ENCODE data around the gene PIGR.
"Not testable (repeated sequence)": the region's sequence is repeated elsewhere in the genome, so short reads cannot be mapped to it uniquely, and the experiment has no call there.

The PIGR gene

GRCh38 chr1:206931709-206932108, 14.6 kb downstream of the PIGR start:
- DNase-seq, result no peak

DNA sequence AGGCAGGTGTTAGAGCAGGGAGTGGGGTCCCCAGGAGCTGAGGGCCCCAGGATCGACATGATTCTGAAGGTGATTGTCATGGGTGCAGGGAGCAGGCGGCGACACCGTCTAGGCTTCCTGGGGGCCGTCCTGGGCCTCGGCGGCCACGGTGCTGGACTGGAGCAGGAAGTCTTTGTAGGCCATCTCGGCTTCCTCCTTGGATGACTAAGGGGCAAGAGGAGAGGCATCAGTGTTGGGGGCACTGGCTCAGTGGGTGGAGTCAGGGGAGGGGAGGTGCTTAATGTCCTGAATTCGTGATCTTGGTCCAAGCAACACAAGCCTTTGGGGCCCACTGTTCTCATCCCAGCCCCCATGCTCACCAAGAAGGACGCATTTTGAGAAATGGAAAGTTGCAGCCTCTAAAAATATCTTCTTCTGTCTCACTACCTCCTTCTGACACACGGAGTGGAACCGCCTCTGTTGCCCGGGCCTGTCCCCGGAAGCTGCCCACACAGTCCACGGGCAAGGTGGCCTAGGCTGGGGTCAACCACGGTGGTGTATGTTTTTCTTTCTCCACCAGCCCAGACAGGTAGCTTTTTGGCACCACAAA, 16.0 kb downstream of the PIGR start:
- DNase-seq, result no peak

- DNase-seq, result no peak
Measured at GRCh38 chr1:206929524-206929923, 16.7 kb downstream of the PIGR start.

DNA sequence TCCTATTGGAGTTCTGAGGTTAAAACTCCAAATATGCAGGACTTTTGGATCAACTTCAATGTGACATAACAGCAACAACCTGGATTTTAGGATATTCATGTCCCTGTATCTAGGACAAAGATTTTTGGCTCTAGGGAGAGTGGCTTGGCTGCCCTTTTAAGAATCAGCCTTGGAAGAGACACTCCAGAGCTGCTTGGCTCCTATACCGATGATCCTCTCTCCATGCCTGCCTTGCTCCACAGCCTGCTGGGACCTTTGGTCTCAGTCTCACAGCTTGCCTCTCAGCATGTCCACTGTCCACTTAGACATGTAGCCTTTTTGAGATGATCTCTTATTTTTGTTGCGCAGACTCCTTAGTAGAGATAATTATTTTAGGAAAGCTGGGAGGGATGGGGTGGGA, 20.0 kb downstream of the PIGR start:
- no peak for DNase-seq

- DNase-seq, result no peak
Measured at GRCh38 chr1:206925106-206925736, 21.0 kb downstream of the PIGR start.

- no peak for DNase-seq
Measured at GRCh38 chr1:206924592-206925105, 21.6 kb downstream of the PIGR start.

DNA sequence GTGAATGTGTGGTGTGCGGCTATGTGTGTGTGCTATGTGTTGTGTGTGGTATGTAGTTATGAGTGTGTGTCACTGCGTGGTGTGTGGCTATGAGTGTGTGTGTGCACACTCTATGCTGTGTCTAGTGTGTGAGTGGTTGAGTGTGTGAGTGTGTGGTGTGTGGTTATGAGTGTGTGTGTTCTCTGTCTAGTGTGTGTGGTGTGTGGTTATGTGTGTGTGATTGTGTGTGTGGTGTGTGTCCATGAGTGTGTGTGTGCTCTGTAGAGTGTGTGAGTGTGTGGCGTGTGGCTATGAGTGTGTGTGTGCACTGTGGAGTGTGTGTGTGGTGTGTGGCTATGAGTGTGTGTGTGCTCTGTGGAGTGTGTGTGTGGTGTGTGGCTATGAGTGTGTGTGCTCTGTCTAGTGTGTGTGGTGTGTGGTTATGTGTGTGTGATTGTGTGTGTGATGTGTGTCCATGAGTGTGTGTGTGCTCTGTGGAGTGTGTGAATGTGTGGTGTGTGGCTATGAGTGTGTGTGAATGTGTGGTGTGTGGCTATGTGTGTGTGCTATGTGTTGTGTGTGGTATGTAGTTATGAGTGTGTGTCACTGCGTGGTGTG, 22.2 kb downstream of the PIGR start:
- DNase-seq, result not testable (repeated sequence)

- no peak for DNase-seq
Measured at GRCh38 chr1:206923009-206923960, 23.0 kb downstream of the PIGR start.

DNA sequence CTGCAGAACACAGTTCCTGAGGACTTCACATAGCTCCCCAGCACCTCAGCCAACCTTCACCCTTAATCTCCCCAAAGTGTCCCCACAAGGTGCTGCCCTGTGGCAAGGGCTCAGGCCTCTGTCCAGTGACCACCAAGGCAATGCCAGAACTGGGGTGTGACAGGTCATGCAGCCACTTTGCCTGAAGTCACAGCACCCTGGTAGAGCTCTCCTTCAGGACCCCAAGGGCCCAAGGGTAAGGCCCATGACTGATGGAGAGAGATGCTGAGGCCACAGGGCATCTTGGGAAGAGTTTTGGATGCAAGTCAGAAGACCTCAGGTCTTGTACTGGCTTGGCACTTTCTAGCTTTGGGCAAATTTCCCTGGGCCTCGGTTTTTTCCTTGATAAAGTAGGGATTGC, 23.7 kb downstream of the PIGR start:
- DNase-seq, result no peak

- DNase-seq, result no peak
Measured at GRCh38 chr1:206921772-206922265, 24.4 kb downstream of the PIGR start, which contains the start of gene FCMR. TSS of gene FCMR (minus strand) at chr1:206921941. CDS start at chr1:206921854, 87 bp downstream.

GRCh38 chr1:206918076-206918475, 28.2 kb downstream of the PIGR start:
- no peak for DNase-seq

DNA sequence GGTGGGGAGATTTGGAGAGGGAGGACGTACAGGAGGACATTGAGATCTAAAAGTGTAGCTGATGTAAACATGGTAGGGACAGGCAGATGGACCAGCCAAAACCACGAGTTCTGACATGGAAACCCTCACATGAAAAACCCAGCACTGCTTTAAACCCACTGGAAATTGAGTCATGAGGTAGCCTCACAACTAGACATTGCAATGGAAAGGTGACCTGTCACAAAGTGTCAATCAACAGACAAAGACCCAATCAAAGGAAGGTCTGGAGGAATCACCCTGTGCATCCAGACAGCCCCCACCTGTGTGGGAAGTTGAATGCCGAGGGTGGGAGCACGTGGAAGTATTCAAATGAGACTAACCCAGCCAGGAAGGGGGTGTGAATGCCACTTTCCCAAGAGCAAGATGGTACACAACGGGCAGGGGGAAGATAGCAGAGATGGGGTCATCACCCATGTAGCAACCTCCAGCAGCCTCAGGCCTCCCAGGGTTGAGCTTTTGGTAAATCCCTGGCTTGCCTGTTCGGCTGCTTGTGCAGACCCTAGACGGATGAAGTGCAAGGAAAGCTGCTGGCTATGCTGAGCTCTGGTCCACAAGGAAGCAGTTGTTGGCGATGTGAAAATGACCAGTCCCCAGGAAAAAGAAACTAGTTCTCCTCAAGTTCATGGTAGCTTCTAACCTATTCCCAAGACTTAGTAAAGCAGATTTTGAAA, 30.1 kb downstream of the PIGR start:
- no peak for DNase-seq

DNA sequence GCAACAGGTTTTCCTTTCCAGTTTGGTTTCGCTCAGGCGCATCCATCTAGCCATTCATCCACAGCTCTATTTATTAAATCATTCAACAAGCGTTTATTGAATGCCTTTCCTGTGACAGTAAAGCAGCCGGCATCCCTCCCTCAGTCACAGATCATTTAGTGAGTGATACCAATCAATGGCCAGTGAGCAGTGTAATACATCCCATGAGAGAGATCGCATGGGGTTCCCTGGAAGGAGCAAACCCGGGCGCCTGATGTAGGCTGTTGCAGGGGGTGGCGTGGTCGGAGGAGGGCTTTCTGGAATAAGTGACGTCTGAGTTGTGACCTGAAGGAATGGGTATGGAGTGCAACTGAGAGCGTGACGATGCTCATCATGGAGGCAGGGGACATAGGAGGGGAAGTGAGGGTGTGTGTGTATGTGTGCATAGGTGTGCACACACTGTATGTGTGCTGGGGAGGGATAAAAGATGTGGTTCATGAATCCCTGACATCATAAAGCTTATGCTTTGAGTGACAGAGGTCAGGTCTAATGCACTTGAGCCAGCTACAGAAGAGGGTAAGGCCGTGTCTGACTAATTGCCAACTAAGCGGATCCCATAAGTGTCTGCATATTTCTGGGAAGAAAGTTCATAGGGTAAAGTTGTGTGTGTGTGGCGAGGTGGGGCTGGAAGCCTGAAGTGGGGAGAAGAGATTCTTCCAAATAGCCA, 31.1 kb downstream of the PIGR start:
- DNase-seq, result no peak

- DNase-seq, result no peak
Measured at GRCh38 chr1:206913766-206914537, 32.3 kb downstream of the PIGR start.

- DNase-seq, result peak; percentile 23
Measured at GRCh38 chr1:206912445-206913095, 33.7 kb downstream of the PIGR start.

GRCh38 chr1:206911064-206911663, 35.1 kb downstream of the PIGR start:
- DNase-seq, result no peak

DNA sequence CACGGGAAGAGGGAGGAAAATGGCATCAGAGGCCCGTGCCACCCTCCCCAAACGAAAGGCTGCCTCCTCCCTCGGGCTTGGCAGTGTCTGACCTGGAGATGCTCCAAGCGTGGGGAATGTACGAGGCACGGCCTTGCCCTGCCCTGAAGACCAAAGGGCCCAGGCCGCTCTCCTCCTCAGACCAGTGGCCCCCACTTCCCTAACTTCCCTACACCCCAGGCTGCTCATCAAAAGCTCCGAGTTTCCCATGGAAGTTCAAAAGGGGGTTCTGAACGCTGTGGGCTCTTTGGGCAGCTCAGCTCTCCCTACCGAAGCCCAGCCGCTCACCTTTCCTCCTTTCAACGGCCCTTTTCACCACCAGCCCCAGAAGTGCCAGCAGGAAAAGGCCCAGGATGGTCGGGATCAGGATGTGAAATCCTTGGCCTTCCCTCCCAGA, 36.4 kb downstream of the PIGR start:
- no peak for DNase-seq

GRCh38 chr1:206909161-206909882, 36.9 kb downstream of the PIGR start:
- peak; percentile 81 for DNase-seq

GRCh38 chr1:206908038-206908437, 38.2 kb downstream of the PIGR start:
- no peak for DNase-seq

Measured in NCI-H510A (cell line).